Cardiac muscle cell (in vitro differentiated cells and primary cell): Measurements from ENCODE around the gene PARD3. TPM values are rescaled to one million over a fixed set of nuclear protein-coding genes. Genes with fewer than 3 reads are reported as not detected.
A peak's percentile ranks its signal among the peaks of the same experiment; 100 is the strongest.

Source experiments
- DNase-seq, 2 donors: peaks; one replicate each; pipeline versions ENCODE4 v3.0.0 to v3.0.0-alpha.2; 2010 to 2017; ENCODE audit warnings: low read depth in 1 of 2, low spot score in 1 of 2
- H3K27ac ChIP-seq: fragments of 200-600 bp; sonication (generic); 2 replicates; pipeline ENCODE4 v1.5.1; 2016
- H3K27me3 ChIP-seq: fragments of 200-600 bp; sonication (generic); 2 replicates; pipeline ENCODE4 v1.6.0; 2016; ENCODE audit warnings: control low read depth
- H3K36me3 ChIP-seq: fragments of 200-600 bp; sonication (generic); 2 replicates; pipeline ENCODE4 v1.5.1; 2016; ENCODE audit warnings: control low read depth
- H3K4me1 ChIP-seq: fragments of 200-600 bp; sonication (generic); 2 replicates; pipeline ENCODE4 v1.8.1; 2017; ENCODE audit warnings: low read depth, mild to moderate bottlenecking, mixed run types
- H3K4me3 ChIP-seq: fragments of 200-600 bp; sonication (generic); 2 replicates; pipeline ENCODE4 v1.5.1; 2016; ENCODE audit warnings: mild to moderate bottlenecking
- H3K9me3 ChIP-seq: fragments of 200-600 bp; sonication (generic); 2 replicates; pipeline ENCODE4 v1.5.1; 2017; ENCODE audit warnings: low read depth, mild to moderate bottlenecking, control low read depth
- polyA plus RNA-seq: library from polyadenylated mRNA; unstranded; fragments of >200 nt; fragmentation: Nextera tagmentation; extraction: Ambion mirVana; gene quantifications from 2 replicates; pipeline ENCODE4 v1.2.1, GENCODE V29; 2016
- total RNA-seq: library from RNA; depleted of rRNA; stranded (reverse); fragments of >200 nt; gene quantifications from 2 replicates; pipeline ENCODE4 v1.2.3, GENCODE V29; 2016
- TF ChIP-seq, protein P1 (sequence below): IDR thresholded peaks from 2 replicates; pipeline ENCODE4 v1.5.1; 2012; ENCODE audit warnings: low read depth, mild to moderate bottlenecking, low read length

The PARD3 gene
- total and polyA plus RNA-seq, 2 experiments from 2014 or later: 36.5 to 64.8 TPM

DNA sequence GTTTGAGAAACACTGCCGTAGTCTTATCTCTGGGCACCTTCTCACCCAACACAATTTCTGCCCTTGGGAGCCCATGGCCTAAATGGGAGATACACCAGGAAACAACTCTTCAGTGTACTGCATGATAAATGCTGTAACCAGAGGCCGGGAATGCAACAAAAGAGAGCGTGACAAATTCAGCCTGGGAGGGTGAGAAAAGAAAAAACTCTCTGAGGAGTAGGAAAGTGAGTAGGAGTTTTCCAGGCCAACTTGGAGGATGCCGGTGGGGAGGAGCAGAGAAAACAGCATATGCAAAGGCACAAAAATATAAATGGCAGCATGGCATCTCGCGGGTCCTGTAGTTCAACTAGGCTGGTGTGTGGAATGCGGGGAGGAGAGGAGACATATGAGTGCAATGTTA lies 624.5 kb downstream of the PARD3 start:
- TF ChIP-seq, protein P1, sequence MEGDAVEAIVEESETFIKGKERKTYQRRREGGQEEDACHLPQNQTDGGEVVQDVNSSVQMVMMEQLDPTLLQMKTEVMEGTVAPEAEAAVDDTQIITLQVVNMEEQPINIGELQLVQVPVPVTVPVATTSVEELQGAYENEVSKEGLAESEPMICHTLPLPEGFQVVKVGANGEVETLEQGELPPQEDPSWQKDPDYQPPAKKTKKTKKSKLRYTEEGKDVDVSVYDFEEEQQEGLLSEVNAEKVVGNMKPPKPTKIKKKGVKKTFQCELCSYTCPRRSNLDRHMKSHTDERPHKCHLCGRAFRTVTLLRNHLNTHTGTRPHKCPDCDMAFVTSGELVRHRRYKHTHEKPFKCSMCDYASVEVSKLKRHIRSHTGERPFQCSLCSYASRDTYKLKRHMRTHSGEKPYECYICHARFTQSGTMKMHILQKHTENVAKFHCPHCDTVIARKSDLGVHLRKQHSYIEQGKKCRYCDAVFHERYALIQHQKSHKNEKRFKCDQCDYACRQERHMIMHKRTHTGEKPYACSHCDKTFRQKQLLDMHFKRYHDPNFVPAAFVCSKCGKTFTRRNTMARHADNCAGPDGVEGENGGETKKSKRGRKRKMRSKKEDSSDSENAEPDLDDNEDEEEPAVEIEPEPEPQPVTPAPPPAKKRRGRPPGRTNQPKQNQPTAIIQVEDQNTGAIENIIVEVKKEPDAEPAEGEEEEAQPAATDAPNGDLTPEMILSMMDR: no peak
- H3K4me3 ChIP-seq: no peak overlapping the region
- no peak overlapping the region for H3K27ac ChIP-seq
- peaks cover 22% of the 10 kb centered on the region for H3K4me1 ChIP-seq
- no peaks in the 10 kb centered on the region for H3K36me3 ChIP-seq
- DNase-seq: no peak
- no peaks in the 10 kb centered on the region for H3K27me3 ChIP-seq
- no peaks in the 10 kb centered on the region for H3K9me3 ChIP-seq

- Histone ChIP-seq H3K27ac (no peak overlapping the region), H3K4me1 (peaks cover 22% of the 10 kb centered on the region), H3K9me3 (no peaks in the 10 kb centered on the region), H3K27me3 (no peaks in the 10 kb centered on the region), H3K36me3 (no peaks in the 10 kb centered on the region), H3K4me3 (no peak overlapping the region)
- no peak for DNase-seq
- TF ChIP-seq, protein P1: no peak
These were observed 625.3 kb downstream of the PARD3 start for GRCh38 chr10:34189830-34190229.

GRCh38 chr10:34188221-34188620 lies 626.9 kb downstream of the PARD3 start:
- no peak for DNase-seq
- H3K4me1 ChIP-seq: peaks cover 22% of the 10 kb centered on the region

GRCh38 chr10:34187201-34187600 lies 627.9 kb downstream of the PARD3 start:
- H3K27me3 ChIP-seq: no peaks in the 10 kb centered on the region
- H3K4me1 ChIP-seq: peaks cover 22% of the 10 kb centered on the region
- TF ChIP-seq, protein P1: no peak
- H3K27ac ChIP-seq: no peak overlapping the region
- DNase-seq: peak in 1 of 2 donors; percentile 26
- no peaks in the 10 kb centered on the region for H3K9me3 ChIP-seq
- H3K4me3 ChIP-seq: no peak overlapping the region
- no peaks in the 10 kb centered on the region for H3K36me3 ChIP-seq

More at GRCh38 chr10:34188221-34188620, 626.9 kb downstream of the PARD3 start:
- H3K9me3 ChIP-seq: no peaks in the 10 kb centered on the region
- TF ChIP-seq, protein P1: no peak
- no peaks in the 10 kb centered on the region for H3K27me3 ChIP-seq
- H3K4me3 ChIP-seq: no peak overlapping the region
- no peak overlapping the region for H3K27ac ChIP-seq
- no peaks in the 10 kb centered on the region for H3K36me3 ChIP-seq

DNA sequence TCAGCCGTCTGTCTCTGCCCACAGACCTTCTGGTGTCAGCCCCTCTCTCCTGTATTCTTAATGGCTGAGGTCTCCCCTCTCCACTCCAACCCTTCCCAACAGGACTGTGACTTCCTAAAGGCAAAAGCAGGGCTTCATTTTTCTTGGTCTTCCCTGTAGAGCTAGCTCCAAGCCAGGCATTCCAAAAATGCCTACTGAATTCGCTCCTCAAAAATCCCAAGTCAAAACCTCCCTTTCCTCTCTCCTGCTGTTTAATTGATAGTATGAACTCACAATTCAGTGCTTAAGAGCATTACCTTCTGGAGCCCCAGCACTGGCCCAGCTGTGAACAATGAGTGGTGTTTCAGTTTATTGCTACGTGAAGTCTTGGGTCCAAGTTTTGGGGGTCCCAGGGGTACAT lies 628.4 kb downstream of the PARD3 start:
- H3K4me1 ChIP-seq: peaks cover 24% of the 10 kb centered on the region
- DNase-seq: no peak
- TF ChIP-seq, protein P1: no peak
- no peaks in the 10 kb centered on the region for H3K36me3 ChIP-seq
- H3K9me3 ChIP-seq: no peaks in the 10 kb centered on the region
- no peak overlapping the region for H3K4me3 ChIP-seq
- no peaks in the 10 kb centered on the region for H3K27me3 ChIP-seq
- H3K27ac ChIP-seq: no peak overlapping the region

- TF ChIP-seq, protein P1: no peak
- no peak overlapping the region for H3K27ac ChIP-seq
- H3K36me3 ChIP-seq: no peaks in the 10 kb centered on the region
- no peak for DNase-seq
- H3K9me3 ChIP-seq: no peaks in the 10 kb centered on the region
- H3K4me3 ChIP-seq: no peak overlapping the region
- H3K27me3 ChIP-seq: no peaks in the 10 kb centered on the region
- H3K4me1 ChIP-seq: peaks cover 26% of the 10 kb centered on the region
These were observed 629.1 kb downstream of the PARD3 start for GRCh38 chr10:34185998-34186397.
